OCI-LY1 (cell line): ENCODE measurements around the gene ARFGAP3.

Experiments
- H2AFZ ChIP-seq: fragments of 200-600 bp; sonication (generic), shearing (Covaris generic); 2 replicates; pipeline ENCODE4 v1.6.0; 2014; ENCODE audit warnings: antibody characterized with exemption, mild to moderate bottlenecking, low read length
- H3F3A ChIP-seq: fragments of 200-600 bp; sonication (generic), shearing (Covaris generic); 2 replicates; pipeline ENCODE4 v1.6.0; 2014; ENCODE audit warnings: mild to moderate bottlenecking, antibody characterized with exemption, low read length, moderate library complexity; ENCODE audit not compliant: insufficient read depth
- H3K27ac ChIP-seq: fragments of 200-600 bp; sonication (generic); 2 replicates; pipeline ENCODE4 v1.5.1; 2014; ENCODE audit warnings: low read length, mixed run types, mild to moderate bottlenecking, low read depth; ENCODE audit not compliant: poor library complexity, severe bottlenecking
- H3K27me3 ChIP-seq: fragments of 200-600 bp; sonication (generic); 2 replicates; pipeline ENCODE4 v1.6.0; 2014; ENCODE audit warnings: antibody characterized with exemption, mild to moderate bottlenecking, low read length, moderate library complexity; ENCODE audit not compliant: insufficient read depth
- H3K36me3 ChIP-seq: fragments of 200-600 bp; sonication (generic); 2 replicates; pipeline ENCODE4 v1.6.1; 2014; ENCODE audit warnings: mild to moderate bottlenecking, antibody characterized with exemption, low read length, moderate library complexity, mixed read lengths; ENCODE audit not compliant: insufficient read depth
- H3K4me1 ChIP-seq: fragments of 200-600 bp; sonication (generic); 2 replicates; pipeline ENCODE4 v1.5.1; 2014; ENCODE audit warnings: mild to moderate bottlenecking, low read length, moderate library complexity; ENCODE audit not compliant: insufficient read depth, severe bottlenecking
- H3K4me2 ChIP-seq: fragments of 200-600 bp; sonication (generic), shearing (Covaris generic); 2 replicates; pipeline ENCODE4 v1.6.1; 2014; ENCODE audit warnings: low read length
- H3K4me3 ChIP-seq: fragments of 200-600 bp; sonication (generic); 2 replicates; pipeline ENCODE4 v1.5.1; 2014; ENCODE audit warnings: low read length, low read depth, mild to moderate bottlenecking, mixed read lengths; ENCODE audit not compliant: poor library complexity, severe bottlenecking
- H3K79me2 ChIP-seq: fragments of 200-600 bp; shearing (Covaris generic); 2 replicates; pipeline ENCODE4 v1.6.1; 2016; ENCODE audit warnings: mixed run types, low read length, mixed read lengths; ENCODE audit not compliant: insufficient read depth
- H3K9ac ChIP-seq: fragments of 200-600 bp; sonication (generic), shearing (Covaris generic); 2 replicates; pipeline ENCODE4 v1.6.1; 2014; ENCODE audit warnings: mild to moderate bottlenecking, low read length, mixed read lengths
- H3K9me2 ChIP-seq: fragments of 200-600 bp; sonication (generic), shearing (Covaris generic); 2 replicates; pipeline ENCODE4 v1.6.1; 2014; ENCODE audit warnings: low read depth, mild to moderate bottlenecking, low read length, mixed read lengths
- H3K9me3 ChIP-seq: fragments of 200-600 bp; shearing (Covaris generic); 2 replicates; pipeline ENCODE4 v1.6.1; 2014; ENCODE audit warnings: low read length, mixed read lengths
- H4K20me1 ChIP-seq: fragments of 200-600 bp; sonication (generic), shearing (Covaris generic); 2 replicates; pipeline ENCODE4 v1.6.0; 2016; ENCODE audit warnings: mild to moderate bottlenecking, low read length; ENCODE audit not compliant: insufficient read depth
- CTCF ChIP-seq: fragments of 200-600 bp; sonication (generic), shearing (Covaris generic); IDR thresholded peaks from 2 replicates; pipeline ENCODE4 v1.5.1; 2017; ENCODE audit warnings: mild to moderate bottlenecking, antibody characterized with exemption, low read length, moderate library complexity, mixed read lengths
- EZH2 ChIP-seq: fragments of 200-600 bp; sonication (generic), shearing (Covaris generic); IDR thresholded peaks from 2 replicates; pipeline ENCODE4 v1.8.0; 2017; ENCODE audit warnings: borderline replicate concordance, mixed run types, mild to moderate bottlenecking, antibody characterized with exemption, low read length, moderate library complexity, mixed read lengths

Gene ARFGAP3

GRCh38 chr22:42866100-42866499 lies 9.0 kb upstream of the ARFGAP3 start:
- H2AFZ ChIP-seq, result no peak overlapping the region
- no peaks in the 10 kb centered on the region for H4K20me1 ChIP-seq
- no peaks in the 10 kb centered on the region for H3K9me2 ChIP-seq
- TF ChIP-seq CTCF (no peak), EZH2 (no peak)
- H3K79me2 ChIP-seq, result no peaks in the 10 kb centered on the region
- no peaks in the 10 kb centered on the region for H3K4me1 ChIP-seq
- H3K27me3 ChIP-seq, result no peaks in the 10 kb centered on the region; the same call in 1 of the 2 replicates
- H3K36me3 ChIP-seq, result no peaks in the 10 kb centered on the region
- H3F3A ChIP-seq, result no peaks in the 10 kb centered on the region
- no peak overlapping the region for H3K9ac ChIP-seq
- no peak overlapping the region for H3K27ac ChIP-seq
- no peak overlapping the region for H3K4me2 ChIP-seq
- H3K9me3 ChIP-seq, result no peaks in the 10 kb centered on the region
- no peak overlapping the region for H3K4me3 ChIP-seq

- Histone ChIP-seq H3K27me3 (no peaks in the 10 kb centered on the region; the same call in 1 of the 2 replicates), H3K4me2 (no peak overlapping the region), H4K20me1 (no peaks in the 10 kb centered on the region), H3K4me3 (no peak overlapping the region), H3K9me2 (no peaks in the 10 kb centered on the region), H3K79me2 (no peaks in the 10 kb centered on the region), H2AFZ (no peak overlapping the region), H3K9ac (no peak overlapping the region), H3K4me1 (no peaks in the 10 kb centered on the region), H3K9me3 (no peaks in the 10 kb centered on the region), H3K27ac (no peak overlapping the region), H3F3A (no peaks in the 10 kb centered on the region), H3K36me3 (no peaks in the 10 kb centered on the region)
- TF ChIP-seq CTCF (no peak), EZH2 (no peak)
Observed at GRCh38 chr22:42865536-42865935, 8.5 kb upstream of the ARFGAP3 start.

GRCh38 chr22:42863349-42863961 lies 6.4 kb upstream of the ARFGAP3 start:
- Histone ChIP-seq H3K27ac (no peak overlapping the region), H3K4me3 (no peak overlapping the region), H3F3A (no peaks in the 10 kb centered on the region), H3K27me3 (no peaks in the 10 kb centered on the region; the same call in 1 of the 2 replicates), H2AFZ (no peak overlapping the region), H3K36me3 (no peaks in the 10 kb centered on the region), H3K4me1 (no peaks in the 10 kb centered on the region), H3K9ac (no peak overlapping the region), H3K9me2 (no peaks in the 10 kb centered on the region), H3K79me2 (no peaks in the 10 kb centered on the region), H4K20me1 (no peaks in the 10 kb centered on the region), H3K4me2 (no peak overlapping the region), H3K9me3 (no peaks in the 10 kb centered on the region)
- TF ChIP-seq CTCF (no peak), EZH2 (no peak)
